H1 (cell line): ENCODE data around the gene RAPGEF1. TPM values are rescaled to one million over a fixed set of nuclear protein-coding genes. Genes with fewer than 3 reads are reported as not detected.

ENCODE experiments used
- CTCF ChIP-seq, 3 experiments: IDR thresholded peaks; 1 replicate in 2 of 3; 2 replicates in 1 of 3; pipeline versions ENCODE4 v1.5.1 to v1.6.1; 2011; ENCODE audit warnings: low read length in 3 of 3, mild to moderate bottlenecking in 3 of 3, inconsistent platforms in 2 of 3, low read depth in 1 of 3, moderate library complexity in 1 of 3; ENCODE audit not compliant: insufficient read depth in 1 of 3; ENCODE audit errors: control extremely low read depth in 1 of 3
- EP300 ChIP-seq, 2 experiments: IDR thresholded peaks; 1 replicate in 1 of 2; 2 replicates in 1 of 2; pipeline ENCODE4 v1.6.1; 2011 to 2012; ENCODE audit warnings: low read depth in 2 of 2, low read length in 2 of 2, mild to moderate bottlenecking in 2 of 2, borderline replicate concordance in 1 of 2, inconsistent platforms in 1 of 2, moderate library complexity in 1 of 2
- POLR2A ChIP-seq, 2 experiments: IDR thresholded peaks; 1 replicate in 1 of 2; 2 replicates in 1 of 2; pipeline ENCODE4 v1.6.1; 2011; ENCODE audit warnings: low read depth in 2 of 2, low read length in 2 of 2, mild to moderate bottlenecking in 2 of 2; ENCODE audit errors: control extremely low read depth in 1 of 2
- RAD21 ChIP-seq, 2 experiments: IDR thresholded peaks in 1 of 2; conservative IDR thresholded peaks in 1 of 2; 2 replicates each; pipeline ENCODE4 v1.6.1; 2011; ENCODE audit warnings: low read depth in 2 of 2, low read length in 2 of 2, improper control_type of control experiment in 1 of 2, inconsistent platforms in 1 of 2, mild to moderate bottlenecking in 1 of 2, moderate library complexity in 1 of 2
- RNF2 ChIP-seq: fragments of 200-900, 300-1000 bp; sonication (generic); IDR thresholded peaks from 2 replicates; pipeline ENCODE4 v1.7.1; 2016; ENCODE audit warnings: borderline replicate concordance, low read depth, mild to moderate bottlenecking, antibody characterized with exemption, low read length; ENCODE audit not compliant: poor library complexity, severe bottlenecking; ENCODE audit errors: missing control alignments
- SAP30 ChIP-seq: fragments of 300-600 bp; sonication (generic); IDR thresholded peaks from 2 replicates; pipeline ENCODE4 v1.7.1; 2012; ENCODE audit warnings: low read length, moderate library complexity, mild to moderate bottlenecking, inconsistent platforms; ENCODE audit not compliant: insufficient read depth, insufficient replicate concordance
- SP2 ChIP-seq: IDR thresholded peaks from 2 replicates; pipeline ENCODE4 v1.6.1; 2012; ENCODE audit warnings: mild to moderate bottlenecking, low read length, inconsistent platforms
- polyA plus RNA-seq, 7 experiments: library from polyadenylated mRNA; depleted of rRNA in 3 of 7; stranded (reverse) in 5 of 7; unstranded in 2 of 7; fragments of >200 nt in 5 of 7; fragments of 200-250 nt in 2 of 7; gene quantifications; 1 replicate in 5 of 7; 2 replicates in 1 of 7; 4 replicates in 1 of 7; pipeline versions ENCODE4 v1.2.1 to v1.2.3, GENCODE V29; 2011 to 2013; ENCODE audit warnings: missing spikeins in 2 of 7, mixed read lengths in 2 of 7
- total RNA-seq: library from RNA; stranded (reverse); fragmentation: NEBNext Ultra II Directional; extraction: Animal tissue kit (Norgen Biotek cat#: 25700); gene quantifications from 2 replicates; pipeline ENCODE4 v1.2.1, GENCODE V29; 2021

RAPGEF1 gene
- total and polyA plus RNA-seq, 2 of the 8 experiments (the other 6 are each of a cell fraction or from before 2014, with no cell fraction given), result 29.7 to 78.9 TPM

GRCh38 chr9:131565369-131565768, 174.5 kb downstream of the RAPGEF1 start (continued):
- TF ChIP-seq CTCF (IDR thresholded peaks at IDR 0.05; ENCODE audit: control extremely low read depth in 1 of 3, insufficient read depth in 1 of 3, low read depth in 1 of 3, low read length in 3 of 3), result no peak
- no peak for TF ChIP-seq RNF2
- no peak for TF ChIP-seq RAD21 (IDR thresholded peaks at IDR 0.05 in 1 of 2, conservative IDR thresholded peaks at IDR 0.05 in 1 of 2; ENCODE audit: low read depth in 2 of 2, low read length in 2 of 2)
- TF ChIP-seq SP2, result no peak
- no peak for TF ChIP-seq SAP30
- TF ChIP-seq POLR2A (IDR thresholded peaks at IDR 0.05; ENCODE audit: control extremely low read depth in 1 of 2, low read depth in 2 of 2, low read length in 2 of 2), result no peak
- no peak for TF ChIP-seq EP300 (IDR thresholded peaks at IDR 0.05; ENCODE audit: borderline replicate concordance in 1 of 2, low read depth in 2 of 2, low read length in 2 of 2)
